HG03565 (cell line): ENCODE data around the gene RYR1.
"Not testable (repeated sequence)": the region's sequence is repeated elsewhere in the genome, so short reads cannot be mapped to it uniquely, and the experiment has no call there.

Experiments
- ATAC-seq: cut with Tn5 transposase; IDR thresholded peaks from one replicate; pipeline ENCODE4 v1.9.1; 2021; ENCODE audit warnings: mild to moderate bottlenecking, moderate library complexity; ENCODE audit not compliant: unreplicated experiment

The RYR1 gene

GRCh38 chr19:38399537-38399936 is 34.0 kb upstream of the RYR1 start:
- ATAC-seq = no peak

DNA sequence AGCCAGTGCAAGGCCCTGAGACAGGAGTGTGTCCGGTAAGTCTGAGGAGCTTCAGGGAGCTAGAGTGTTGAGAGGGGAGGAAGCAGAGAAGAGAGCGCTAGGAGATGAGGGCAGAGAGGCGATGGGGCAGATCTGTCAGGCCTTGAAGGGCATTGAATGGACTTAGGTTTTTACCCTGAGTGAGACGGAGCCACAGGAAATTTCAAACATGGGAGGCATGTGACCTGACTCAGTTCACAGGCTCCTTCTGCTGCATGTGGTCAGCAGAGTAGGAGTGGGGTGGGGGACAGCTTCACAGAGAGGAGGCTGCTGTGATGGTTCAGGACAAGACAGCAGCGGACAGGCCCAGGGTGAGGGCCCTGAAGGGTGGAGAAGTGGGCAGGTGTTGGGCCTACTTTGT is 33.1 kb upstream of the RYR1 start:
- no peak for ATAC-seq

DNA sequence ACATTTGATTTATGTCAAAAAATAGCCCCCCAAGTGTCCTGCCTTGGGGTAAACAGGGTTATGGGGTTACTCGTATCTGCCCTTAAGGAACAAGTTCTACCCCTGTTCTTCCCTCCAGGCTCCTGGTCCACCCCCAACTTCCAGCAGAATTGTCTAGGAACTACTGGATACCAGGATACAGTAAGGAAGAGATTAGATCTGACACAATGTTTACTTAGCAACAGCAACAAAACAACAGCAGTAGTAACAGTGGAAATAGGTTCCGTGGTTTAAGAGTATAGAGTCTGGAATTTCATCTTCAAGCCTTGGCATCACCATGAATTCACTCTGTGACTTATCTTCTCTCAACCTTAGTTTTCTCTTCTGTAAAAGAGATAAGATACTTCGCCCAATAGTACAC is 32.3 kb upstream of the RYR1 start:
- ATAC-seq = no peak

DNA sequence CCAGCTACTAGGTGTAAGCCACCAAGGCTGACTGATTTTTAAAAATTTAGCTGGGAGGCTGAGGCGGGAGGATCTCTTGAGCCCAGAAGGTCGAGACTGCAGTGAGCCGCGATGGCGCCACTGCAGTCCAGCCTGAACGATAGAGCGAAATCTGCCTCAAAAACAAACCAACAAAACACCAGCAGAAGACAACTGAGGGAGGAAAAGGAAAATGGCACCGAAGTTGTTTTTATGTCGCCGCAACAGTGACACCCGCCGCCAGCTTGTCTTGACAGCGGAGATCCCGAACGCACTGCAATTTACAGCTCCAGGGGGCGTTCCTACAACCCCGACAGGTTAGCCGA is 30.9 kb upstream of the RYR1 start:
- no peak for ATAC-seq

DNA sequence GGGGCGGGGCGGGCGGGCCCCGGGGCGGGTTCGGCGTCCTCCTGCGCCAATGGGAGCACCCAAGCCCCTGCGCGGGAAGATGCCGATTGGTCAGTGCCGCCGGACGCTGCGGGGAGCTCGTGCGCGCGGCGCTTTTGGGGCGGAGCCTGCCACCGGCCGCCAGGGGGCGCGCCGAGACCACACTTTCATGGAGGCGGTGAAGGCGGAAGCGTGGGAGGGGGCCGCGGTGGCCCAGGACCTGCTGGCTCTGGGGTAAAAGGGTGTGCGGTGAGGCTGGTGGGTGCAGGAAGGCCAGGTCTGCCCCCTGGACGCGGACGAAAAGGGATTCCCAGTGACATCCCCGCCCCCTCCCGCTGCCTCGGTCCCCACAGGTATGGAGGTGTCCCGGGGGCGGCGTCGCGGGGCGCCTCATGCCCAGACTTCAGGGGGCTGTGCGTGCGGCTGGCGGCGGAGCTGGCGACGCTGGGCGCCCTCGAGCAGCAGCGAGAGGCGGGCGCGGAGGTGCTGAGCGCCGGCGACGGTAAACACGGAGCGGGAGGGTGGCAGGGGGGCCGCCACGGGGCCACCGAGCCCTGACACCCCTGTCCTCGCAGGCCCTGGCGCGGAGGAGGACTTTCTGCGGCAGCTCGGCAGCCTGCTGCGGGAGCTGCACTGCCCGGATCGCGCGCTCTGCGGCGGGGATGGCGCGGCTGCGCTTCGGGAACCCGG is 30.4 kb upstream of the RYR1 start, which contains the start of gene FAM98C:
FAM98C (plus strand) TSS at position 127 of the 708 bp plus-strand sequence; CDS start at position 188, 61 bp downstream.
- peak; percentile 88 for ATAC-seq

GRCh38 chr19:38404858-38405257 is 28.6 kb upstream of the RYR1 start:
- ATAC-seq = no peak

- ATAC-seq = no peak
Observed at GRCh38 chr19:38405276-38405675, 28.2 kb upstream of the RYR1 start.

GRCh38 chr19:38409631-38410133 is 23.8 kb upstream of the RYR1 start:
- ATAC-seq = no peak

GRCh38 chr19:38410407-38410806 is 23.1 kb upstream of the RYR1 start:
- not testable (repeated sequence) for ATAC-seq

DNA sequence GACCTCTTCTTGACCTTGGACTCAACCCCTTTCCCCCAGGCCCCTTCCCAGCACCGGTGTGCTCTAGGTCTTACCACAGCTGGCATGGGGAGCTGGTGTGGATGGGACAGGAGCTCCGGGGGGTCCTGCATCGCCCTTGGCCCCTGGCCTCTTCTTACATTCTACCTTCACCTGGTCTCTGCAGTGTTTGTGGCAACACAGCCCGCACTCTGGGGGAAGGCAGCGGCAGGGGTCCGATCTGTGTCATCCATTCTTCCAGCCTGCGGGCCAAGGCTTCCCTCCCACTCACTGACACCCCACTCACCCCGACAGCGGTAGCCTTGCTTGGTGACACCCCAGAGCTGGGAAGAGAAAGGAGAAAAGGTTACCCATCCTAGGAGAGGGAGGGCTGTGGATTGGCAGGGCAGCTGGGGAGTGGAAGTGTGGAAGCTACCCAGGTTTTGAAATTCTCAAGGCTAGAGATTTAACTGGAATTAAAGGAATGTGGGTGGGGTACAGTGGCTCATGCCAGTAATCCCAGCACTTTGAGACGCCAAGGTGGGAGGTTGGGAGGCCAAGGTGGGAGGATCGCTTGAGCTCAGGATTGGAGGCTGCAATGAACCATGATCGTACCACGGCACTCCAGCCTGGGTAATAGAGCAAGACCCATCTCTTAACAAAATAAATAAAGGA is 22.3 kb upstream of the RYR1 start:
- no peak for ATAC-seq

DNA sequence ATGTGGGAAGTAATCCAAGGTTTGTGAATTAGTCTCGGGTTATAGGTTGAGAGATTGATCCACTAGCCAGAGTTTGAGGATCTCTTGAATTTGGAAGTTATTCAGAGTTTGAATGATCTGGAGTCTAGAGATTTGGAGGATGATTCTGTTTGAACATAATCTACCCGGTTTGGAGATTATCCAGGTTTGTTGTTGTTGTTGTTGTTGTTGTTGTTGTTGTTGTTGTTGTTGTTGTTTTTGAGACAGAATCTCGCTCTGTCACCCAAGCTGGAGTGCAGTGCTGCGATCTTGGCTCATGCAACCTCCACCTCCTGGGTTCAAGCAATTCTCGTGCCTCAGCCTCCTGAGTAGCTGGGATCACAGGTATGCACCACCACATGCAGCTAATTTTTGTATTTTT is 21.6 kb upstream of the RYR1 start:
- not testable (repeated sequence) for ATAC-seq

GRCh38 chr19:38412491-38412890 is 21.0 kb upstream of the RYR1 start:
- no peak for ATAC-seq

DNA sequence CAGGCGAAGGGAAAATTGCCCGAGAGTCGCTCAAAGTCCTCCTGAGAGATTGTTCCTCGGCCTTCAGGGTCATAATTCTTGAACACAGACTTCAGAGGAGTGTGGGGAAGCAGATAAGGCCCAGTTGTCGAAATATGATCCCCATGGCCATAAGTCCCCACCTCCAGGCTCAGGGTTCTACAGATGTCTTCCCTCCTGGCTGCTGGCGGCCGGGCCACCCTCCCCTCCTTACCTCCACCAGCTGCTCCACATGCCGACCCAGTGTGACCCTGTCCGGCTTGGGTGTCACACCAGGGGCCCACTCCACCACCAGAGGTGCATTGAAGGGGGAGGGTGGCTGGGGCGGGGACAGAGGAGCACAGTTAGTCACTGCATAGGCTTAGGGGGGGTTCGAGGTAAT is 20.5 kb upstream of the RYR1 start:
- ATAC-seq = no peak

- no peak for ATAC-seq
Observed at GRCh38 chr19:38413416-38413815, 20.1 kb upstream of the RYR1 start.

GRCh38 chr19:38417146-38417543 is 16.3 kb upstream of the RYR1 start:
- no peak for ATAC-seq

- no peak for ATAC-seq
Observed at GRCh38 chr19:38417544-38418506, 15.7 kb upstream of the RYR1 start.

- no peak for ATAC-seq
Observed at GRCh38 chr19:38420935-38421334, 12.6 kb upstream of the RYR1 start.

DNA sequence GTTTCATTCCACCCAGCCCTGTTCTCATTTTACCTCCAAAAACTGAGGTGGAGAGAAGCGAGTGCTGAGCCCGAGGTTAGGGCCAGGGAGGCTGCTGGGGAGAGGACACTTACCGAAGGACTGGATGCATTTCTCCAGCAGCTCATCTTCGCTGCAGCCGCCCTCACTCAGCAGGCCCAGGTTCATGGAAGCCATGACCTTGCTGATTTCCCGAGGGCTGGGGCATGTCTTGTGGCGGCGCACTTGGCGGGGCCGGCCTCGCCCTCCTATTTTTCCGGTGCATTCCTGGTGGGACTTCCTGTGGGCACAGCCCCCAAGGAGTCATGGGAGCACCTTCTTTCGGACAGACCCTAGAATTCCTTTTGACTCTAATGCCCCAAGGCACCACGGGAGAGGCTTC is 11.6 kb upstream of the RYR1 start:
- ATAC-seq = no peak

DNA sequence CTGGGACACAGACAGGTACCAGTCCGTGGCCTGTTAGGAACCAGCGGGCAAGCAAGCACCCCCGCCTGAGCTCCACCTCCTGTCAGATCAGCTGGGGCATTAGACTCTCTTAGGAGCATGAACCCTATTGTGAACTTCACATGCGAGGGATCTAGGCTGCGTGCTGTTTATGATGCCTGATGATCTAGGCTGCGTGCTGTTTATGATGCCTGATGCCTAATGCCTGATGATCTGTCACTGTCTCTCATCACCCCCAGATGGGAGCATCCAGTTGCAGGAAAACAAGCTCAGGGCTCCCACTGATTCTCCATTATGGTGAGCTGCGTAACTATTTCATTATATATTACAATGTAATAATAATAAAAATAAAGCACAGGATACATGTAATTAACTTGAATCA is 11.1 kb upstream of the RYR1 start:
- no peak for ATAC-seq

DNA sequence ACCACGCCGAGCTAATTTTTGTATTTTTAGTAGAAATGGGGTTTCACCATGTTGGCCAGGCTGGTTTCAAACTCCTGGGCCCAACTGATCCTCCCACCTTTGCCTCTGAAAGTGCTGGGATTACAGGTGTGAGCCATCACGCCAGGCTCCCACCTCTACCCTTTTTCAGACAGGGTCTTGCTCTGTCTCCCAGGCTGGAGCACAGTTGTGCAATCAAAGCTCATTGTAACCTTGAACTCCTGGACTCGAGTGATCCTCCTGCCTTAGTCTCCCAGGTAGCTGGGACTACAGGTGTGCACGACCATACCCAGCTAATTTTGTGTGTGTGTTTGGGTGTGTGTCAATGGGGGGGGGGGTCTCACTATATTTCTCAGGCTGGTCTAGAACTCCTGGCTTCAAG is 9.2 kb upstream of the RYR1 start:
- no peak for ATAC-seq

DNA sequence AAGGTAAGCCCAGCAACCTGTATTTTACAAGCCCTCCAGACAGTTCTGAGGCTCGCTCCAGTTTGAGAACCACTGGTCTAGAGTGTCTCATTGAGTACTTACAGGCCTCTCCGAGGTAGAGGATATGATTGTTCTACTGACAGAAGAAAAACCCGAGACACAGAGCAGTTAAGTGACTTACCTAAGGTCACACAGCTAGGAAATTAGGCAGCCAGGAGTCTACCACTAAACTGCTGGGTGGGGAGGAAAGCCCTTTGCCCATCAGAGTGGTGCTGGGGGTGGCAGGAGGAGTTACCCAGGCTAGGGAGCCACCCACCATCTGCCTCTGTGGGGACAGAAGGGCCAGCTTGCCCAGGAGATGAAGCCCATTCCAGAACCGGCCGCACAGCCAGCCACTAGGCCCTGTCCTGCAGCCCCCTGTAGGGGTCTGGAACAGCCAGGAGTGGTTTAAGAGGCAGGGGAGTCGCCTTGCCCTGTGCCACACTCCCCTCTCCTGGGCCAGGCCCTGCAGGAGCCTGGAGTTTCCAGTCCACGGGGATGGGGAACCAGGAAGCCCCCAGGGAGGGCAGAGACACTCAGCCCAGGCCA is 8.2 kb upstream of the RYR1 start:
- ATAC-seq = no peak
